Mesendoderm (in vitro differentiated cells): Measurements from ENCODE around the gene PBX4.

Source experiments
- DNase-seq: peaks from one replicate; pipeline ENCODE4 v3.0.0; 2013
- H2AK5ac ChIP-seq: 2 replicates; pipeline ENCODE4 v1.6.1; 2013; ENCODE audit warnings: low read length, inconsistent platforms
- H2BK120ac ChIP-seq: 2 replicates; pipeline ENCODE4 v1.6.1; 2013; ENCODE audit warnings: low read depth, mild to moderate bottlenecking, low read length, moderate library complexity, mixed read lengths
- H2BK15ac ChIP-seq: replicated peaks from 2 replicates; pipeline ENCODE4 v1.6.1; 2013; ENCODE audit warnings: low read depth, mild to moderate bottlenecking, moderate library complexity
- H2BK5ac ChIP-seq: 2 replicates; pipeline ENCODE4 v1.6.1; 2013; ENCODE audit warnings: low read length, inconsistent platforms
- H3K18ac ChIP-seq: 2 replicates; pipeline ENCODE4 v1.6.1; 2013; ENCODE audit warnings: mild to moderate bottlenecking, low read length, mixed read lengths
- H3K23ac ChIP-seq: one replicate; pipeline ENCODE4 v1.6.1; 2013; ENCODE audit warnings: low read length
- H3K27ac ChIP-seq: 2 replicates; pipeline ENCODE4 v1.5.1; 2013; ENCODE audit warnings: low read depth, mild to moderate bottlenecking, inconsistent platforms, low read length, moderate library complexity
- H3K27me3 ChIP-seq: 2 replicates; pipeline ENCODE4 v1.6.1; 2013; ENCODE audit warnings: low read length, control low read depth, mild to moderate bottlenecking, inconsistent platforms; ENCODE audit not compliant: insufficient read depth, poor library complexity
- H3K36me3 ChIP-seq: 2 replicates; pipeline ENCODE4 v1.6.1; 2013; ENCODE audit warnings: low read length, inconsistent platforms; ENCODE audit not compliant: control insufficient read depth, insufficient read depth
- H3K4ac ChIP-seq: one replicate; pipeline ENCODE4 v1.6.1; 2013; ENCODE audit warnings: low read depth, mild to moderate bottlenecking, low read length, moderate library complexity
- H3K4me1 ChIP-seq: 2 replicates; pipeline ENCODE4 v1.6.1; 2013; ENCODE audit warnings: low read depth, low read length, inconsistent platforms; ENCODE audit not compliant: control insufficient read depth
- H3K4me2 ChIP-seq: 2 replicates; pipeline ENCODE4 v1.6.1; 2013; ENCODE audit warnings: low read length
- H3K4me3 ChIP-seq: 2 replicates; pipeline ENCODE4 v1.5.1; 2013; ENCODE audit warnings: mild to moderate bottlenecking, low read length
- H3K56ac ChIP-seq: one replicate; pipeline ENCODE4 v1.6.1; 2013; ENCODE audit warnings: low read length
- H3K79me1 ChIP-seq: 2 replicates; pipeline ENCODE4 v1.6.1; 2013; ENCODE audit warnings: low read length, inconsistent platforms
- H3K79me2 ChIP-seq: 2 replicates; pipeline ENCODE4 v1.6.1; 2013; ENCODE audit warnings: mild to moderate bottlenecking, low read length; ENCODE audit not compliant: control insufficient read depth, insufficient read depth
- H3K9ac ChIP-seq: 2 replicates; pipeline ENCODE4 v1.6.1; 2013; ENCODE audit warnings: low read length, inconsistent platforms
- H4K5ac ChIP-seq: one replicate; pipeline ENCODE4 v1.6.1; 2013; ENCODE audit warnings: low read length
- H4K8ac ChIP-seq: one replicate; pipeline ENCODE4 v1.6.1; 2013; ENCODE audit warnings: low read depth, mild to moderate bottlenecking, control low read depth, low read length, moderate library complexity
- WGBS: extraction: QIAGEN DNeasy Blood & Tissue Kit; methylation state at CpG from one replicate; pipeline ENCODE4 v1.1.7; 2013; ENCODE audit warnings: low lambda C conversion rate, missing lambda C conversion rate; ENCODE audit not compliant: insufficient coverage; ENCODE audit errors: extremely low coverage; 5-methylcytosine and 5-hydroxymethylcytosine counted together

The PBX4 gene

DNA sequence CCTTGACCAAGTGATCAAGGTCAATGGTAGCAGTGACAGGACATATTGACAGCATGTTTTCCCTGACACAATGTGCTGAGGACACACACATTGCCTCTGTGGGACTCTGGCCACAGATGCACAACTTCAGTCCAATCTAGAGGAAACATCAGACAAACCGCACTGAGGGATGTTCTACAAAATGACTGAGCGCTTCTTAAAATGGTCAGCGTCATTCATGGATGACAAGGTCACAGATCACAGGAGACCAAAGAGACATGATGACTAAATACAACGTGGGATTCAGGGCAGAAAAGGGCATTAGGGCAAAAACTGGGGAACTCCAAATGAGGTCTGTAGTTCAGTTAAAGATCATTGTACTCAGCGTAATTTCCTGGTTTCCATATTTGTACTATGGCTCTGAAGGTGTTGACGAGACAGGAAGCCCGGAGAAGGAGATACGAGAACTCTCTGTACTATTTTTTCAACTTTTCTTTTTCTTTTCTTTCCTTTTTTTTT is 20.6 kb downstream of the PBX4 start:
- WGBS, result no CpG with 5 or more reads among the region's 8 CpGs
- H2BK15ac ChIP-seq, result no peak overlapping the region

DNA sequence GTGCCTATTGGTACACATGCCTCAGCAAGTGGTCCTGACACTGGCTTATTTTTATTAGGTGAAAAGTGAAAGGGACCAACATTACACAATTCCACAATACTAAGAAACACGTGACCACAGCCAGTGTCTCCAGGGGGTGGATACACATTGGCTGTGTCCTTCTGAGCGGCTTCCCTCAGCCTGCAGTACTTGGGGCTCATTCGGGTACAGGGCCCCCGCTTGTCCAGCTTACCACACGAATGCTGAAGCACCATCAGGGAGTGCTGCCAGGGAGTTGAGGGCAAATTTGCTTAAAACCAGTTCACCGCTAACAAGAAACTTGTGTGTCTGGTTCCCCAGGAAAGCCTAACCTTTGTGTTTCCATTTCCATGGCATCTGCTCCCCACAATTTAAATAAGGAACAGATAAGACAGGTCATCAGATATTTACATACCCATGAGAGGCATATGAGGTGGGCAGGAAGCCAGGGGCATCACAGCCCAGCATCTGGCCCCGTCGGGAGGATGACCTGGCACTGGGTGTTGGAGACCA is 23.3 kb downstream of the PBX4 start:
- H3K79me2 ChIP-seq, result no peaks in the 10 kb centered on the region
- no peak overlapping the region for H3K23ac ChIP-seq
- H3K4me1 ChIP-seq, result no peaks in the 10 kb centered on the region
- no peak for DNase-seq
- no peak overlapping the region for H4K8ac ChIP-seq
- no CpG with 5 or more reads among the region's 8 CpGs for WGBS
- H2AK5ac ChIP-seq, result no peak overlapping the region
- H3K4me3 ChIP-seq, result no peak overlapping the region
- no peak overlapping the region for H2BK120ac ChIP-seq
- no peak overlapping the region for H2BK5ac ChIP-seq
- H3K4me2 ChIP-seq, result no peak overlapping the region
- H3K79me1 ChIP-seq, result no peaks in the 10 kb centered on the region
- no peak overlapping the region for H3K27ac ChIP-seq
- no peak overlapping the region for H4K5ac ChIP-seq
- H2BK15ac ChIP-seq, result no peak overlapping the region
- H3K4ac ChIP-seq, result no peak overlapping the region
- no peak overlapping the region for H3K56ac ChIP-seq
- no peaks in the 10 kb centered on the region for H3K27me3 ChIP-seq
- H3K36me3 ChIP-seq, result no peaks in the 10 kb centered on the region
- no peak overlapping the region for H3K18ac ChIP-seq
- no peak overlapping the region for H3K9ac ChIP-seq

More for the DNA sequence above, 20.6 kb downstream of the PBX4 start:
- Histone ChIP-seq H2AK5ac (no peak overlapping the region), H4K8ac (no peak overlapping the region), H3K4me1 (no peaks in the 10 kb centered on the region), H2BK5ac (no peak overlapping the region), H3K36me3 (no peaks in the 10 kb centered on the region), H3K18ac (no peak overlapping the region), H2BK120ac (no peak overlapping the region), H4K5ac (no peak overlapping the region), H3K27ac (no peak overlapping the region), H3K4ac (no peak overlapping the region), H3K4me2 (no peak overlapping the region), H3K27me3 (no peaks in the 10 kb centered on the region), H3K56ac (no peak overlapping the region), H3K23ac (no peak overlapping the region), H3K79me2 (no peaks in the 10 kb centered on the region), H3K9ac (no peak overlapping the region), H3K4me3 (no peak overlapping the region), H3K79me1 (no peaks in the 10 kb centered on the region)
- no peak for DNase-seq

GRCh38 chr19:19594381-19594780 is 24.1 kb downstream of the PBX4 start:
- H2BK15ac ChIP-seq, result no peak overlapping the region
- H3K4me1 ChIP-seq, result no peaks in the 10 kb centered on the region
- H3K4me3 ChIP-seq, result no peak overlapping the region
- H2BK120ac ChIP-seq, result no peak overlapping the region
- no peak overlapping the region for H2BK5ac ChIP-seq
- H3K4me2 ChIP-seq, result no peak overlapping the region
- no peaks in the 10 kb centered on the region for H3K79me1 ChIP-seq
- H3K27ac ChIP-seq, result no peak overlapping the region
- H3K56ac ChIP-seq, result no peak overlapping the region
- no peak overlapping the region for H3K18ac ChIP-seq
- no peak overlapping the region for H4K8ac ChIP-seq
- no CpG with 5 or more reads among the region's 4 CpGs for WGBS
- H2AK5ac ChIP-seq, result no peak overlapping the region
- H3K79me2 ChIP-seq, result no peaks in the 10 kb centered on the region
- H3K23ac ChIP-seq, result no peak overlapping the region
- no peaks in the 10 kb centered on the region for H3K36me3 ChIP-seq
- H4K5ac ChIP-seq, result no peak overlapping the region
- no peak overlapping the region for H3K9ac ChIP-seq
- DNase-seq, result no peak
- no peaks in the 10 kb centered on the region for H3K27me3 ChIP-seq
- no peak overlapping the region for H3K4ac ChIP-seq

- H4K8ac ChIP-seq, result no peak overlapping the region
- no peak overlapping the region for H2BK5ac ChIP-seq
- H2BK15ac ChIP-seq, result no peak overlapping the region
- H3K18ac ChIP-seq, result no peak overlapping the region
- H3K4me2 ChIP-seq, result no peak overlapping the region
- H3K56ac ChIP-seq, result no peak overlapping the region
- H3K4me1 ChIP-seq, result no peaks in the 10 kb centered on the region
- WGBS, result no CpG with 5 or more reads among the region's 10 CpGs
- H3K4me3 ChIP-seq, result no peak overlapping the region
- H3K27ac ChIP-seq, result no peak overlapping the region
- no peak overlapping the region for H3K4ac ChIP-seq
- no peak overlapping the region for H3K23ac ChIP-seq
- no peaks in the 10 kb centered on the region for H3K79me2 ChIP-seq
- no peaks in the 10 kb centered on the region for H3K79me1 ChIP-seq
- no peak overlapping the region for H3K9ac ChIP-seq
- no peaks in the 10 kb centered on the region for H3K36me3 ChIP-seq
- no peak overlapping the region for H2AK5ac ChIP-seq
- H2BK120ac ChIP-seq, result no peak overlapping the region
- DNase-seq, result no peak
- H4K5ac ChIP-seq, result no peak overlapping the region
- no peaks in the 10 kb centered on the region for H3K27me3 ChIP-seq
Observed at GRCh38 chr19:19592690-19593089, 25.8 kb downstream of the PBX4 start.

GRCh38 chr19:19591133-19591825 is 27.2 kb downstream of the PBX4 start:
- no CpG with 5 or more reads among the region's 13 CpGs for WGBS
- H2BK120ac ChIP-seq, result no peak overlapping the region
- no peak overlapping the region for H3K9ac ChIP-seq
- no peaks in the 10 kb centered on the region for H3K79me1 ChIP-seq
- no peak overlapping the region for H3K4me2 ChIP-seq
- H2AK5ac ChIP-seq, result no peak overlapping the region
- DNase-seq, result peak; percentile 78
- no peaks in the 10 kb centered on the region for H3K36me3 ChIP-seq
- H3K23ac ChIP-seq, result no peak overlapping the region
- no peak overlapping the region for H4K8ac ChIP-seq
- no peak overlapping the region for H4K5ac ChIP-seq
- H3K27me3 ChIP-seq, result no peaks in the 10 kb centered on the region
- H3K56ac ChIP-seq, result peak overlapping the region; percentile 19
- no peak overlapping the region for H3K27ac ChIP-seq
- no peak overlapping the region for H3K18ac ChIP-seq
- no peaks in the 10 kb centered on the region for H3K4me1 ChIP-seq
- H2BK15ac ChIP-seq, result no peak overlapping the region
- H2BK5ac ChIP-seq, result no peak overlapping the region
- no peak overlapping the region for H3K4ac ChIP-seq
- H3K79me2 ChIP-seq, result no peaks in the 10 kb centered on the region
- H3K4me3 ChIP-seq, result no peak overlapping the region

- Histone ChIP-seq H2AK5ac (no peak overlapping the region), H4K5ac (no peak overlapping the region), H3K4me2 (no peak overlapping the region), H3K23ac (no peak overlapping the region), H3K18ac (no peak overlapping the region), H3K9ac (no peak overlapping the region), H3K79me2 (no peaks in the 10 kb centered on the region), H3K27ac (no peak overlapping the region), H3K4ac (no peak overlapping the region), H2BK15ac (no peak overlapping the region), H4K8ac (no peak overlapping the region), H3K27me3 (no peaks in the 10 kb centered on the region), H2BK5ac (no peak overlapping the region), H3K4me1 (no peaks in the 10 kb centered on the region), H3K36me3 (no peaks in the 10 kb centered on the region), H3K56ac (no peak overlapping the region), H2BK120ac (no peak overlapping the region), H3K79me1 (no peaks in the 10 kb centered on the region), H3K4me3 (no peak overlapping the region)
- DNase-seq, result no peak
- no CpG with 5 or more reads among the region's 2 CpGs for WGBS
Observed at GRCh38 chr19:19588546-19588945, 29.9 kb downstream of the PBX4 start.
